Thyroid gland (tissue), 4 donors: Measurements from ENCODE around the gene CPLX1.

Source experiments
- CTCF ChIP-seq, 6 experiments: fragments of 200-600 bp in 3 of 6; fragments of 450-650 bp in 3 of 6; sonication (generic) in 3 of 6; IDR thresholded peaks; one replicate each; pipeline ENCODE4 v1.5.1; 2016 to 2019; ENCODE audit warnings: antibody characterized with exemption in 6 of 6, mild to moderate bottlenecking in 2 of 6, inconsistent platforms in 1 of 6, moderate library complexity in 1 of 6
- POLR2A ChIP-seq, 2 donors: fragments of 450-650 bp; IDR thresholded peaks; one replicate each; pipeline ENCODE4 v1.6.1; 2017; ENCODE audit warnings: antibody characterized with exemption in 2 of 2, mild to moderate bottlenecking in 2 of 2, moderate library complexity in 1 of 2

GRCh38 chr4:772118-772517 is 53.8 kb downstream of the CPLX1 start:
- TF ChIP-seq CTCF (IDR thresholded peaks at IDR 0.05) (no peak), POLR2A (IDR thresholded peaks at IDR 0.05) (no peak)
